CD14-positive monocyte (primary cell): ENCODE measurements around the gene CDH4. TPM values are rescaled to one million over a fixed set of nuclear protein-coding genes. Genes with fewer than 3 reads are reported as not detected.

Source experiments
- DNase-seq, 3 donors: peaks; one replicate each; pipeline ENCODE4 v3.0.0-alpha.2; 2011 to 2022
- H2AFZ ChIP-seq: 2 replicates; pipeline ENCODE4 v1.6.0; 2012; ENCODE audit warnings: mild to moderate bottlenecking, low read depth, low read length, inconsistent platforms; ENCODE audit not compliant: insufficient read depth, poor library complexity, severe bottlenecking
- H3K27ac ChIP-seq, 2 donors: 1 replicate in 1 of 2; 2 replicates in 1 of 2; pipeline ENCODE4 v1.5.1; 2012 to 2013; ENCODE audit warnings: low read length in 2 of 2, control low read depth in 1 of 2, inconsistent platforms in 1 of 2, low read depth in 1 of 2, mild to moderate bottlenecking in 1 of 2
- H3K27me3 ChIP-seq, 2 donors: one replicate each; pipeline versions ENCODE4 v1.6.0 to v1.6.1; 2011 to 2013; ENCODE audit warnings: low read length in 2 of 2; ENCODE audit not compliant: control insufficient read depth in 2 of 2, insufficient read depth in 2 of 2
- H3K36me3 ChIP-seq, 2 donors: replicated peaks in 1 of 2; 1 replicate in 1 of 2; 2 replicates in 1 of 2; pipeline versions ENCODE4 v1.5.1 to v1.6.1; 2012 to 2013; ENCODE audit warnings: low read length in 2 of 2, control low read depth in 1 of 2, inconsistent platforms in 1 of 2, mild to moderate bottlenecking in 1 of 2; ENCODE audit not compliant: insufficient read depth in 2 of 2, control insufficient read depth in 1 of 2
- H3K4me1 ChIP-seq, 2 donors: 1 replicate in 1 of 2; 2 replicates in 1 of 2; pipeline versions ENCODE4 v1.5.1 to v1.6.1; 2012 to 2013; ENCODE audit warnings: low read length in 2 of 2, control low read depth in 1 of 2, inconsistent platforms in 1 of 2, mild to moderate bottlenecking in 1 of 2, moderate library complexity in 1 of 2; ENCODE audit not compliant: insufficient read depth in 2 of 2, control insufficient read depth in 1 of 2
- H3K4me2 ChIP-seq: replicated peaks from 2 replicates; pipeline ENCODE3; 2012; ENCODE audit warnings: low read length, moderate library complexity, mild to moderate bottlenecking; ENCODE audit not compliant: poor library complexity, severe bottlenecking; ENCODE audit errors: extremely low read depth
- H3K4me3 ChIP-seq, 3 experiments: fragments of 200-600 bp in 1 of 3; sonication (generic) in 1 of 3; replicated peaks in 1 of 3; 1 replicate in 2 of 3; 2 replicates in 1 of 3; pipeline ENCODE4 v1.5.1; 2011 to 2013; ENCODE audit warnings: low read length in 3 of 3, mild to moderate bottlenecking in 3 of 3, control low read depth in 2 of 3, low read depth in 2 of 3, inconsistent platforms in 1 of 3, moderate library complexity in 1 of 3
- H3K79me2 ChIP-seq: 2 replicates; pipeline ENCODE4 v1.6.0; 2012; ENCODE audit warnings: mild to moderate bottlenecking, control low read depth, inconsistent platforms, low read length, moderate library complexity; ENCODE audit not compliant: insufficient read depth
- H3K9ac ChIP-seq: 2 replicates; pipeline ENCODE4 v1.6.0; 2017; ENCODE audit warnings: low read length, mild to moderate bottlenecking; ENCODE audit not compliant: insufficient read depth, poor library complexity, severe bottlenecking
- H3K9me3 ChIP-seq, 2 donors: replicated peaks in 1 of 2; 1 replicate in 1 of 2; 2 replicates in 1 of 2; pipeline versions ENCODE4 v1.5.1 to v1.6.1; 2012 to 2013; ENCODE audit warnings: low read length in 2 of 2, control low read depth in 1 of 2; ENCODE audit not compliant: control insufficient read depth in 1 of 2, insufficient read depth in 1 of 2
- H4K20me1 ChIP-seq: 2 replicates; pipeline ENCODE4 v1.6.0; 2012; ENCODE audit warnings: mild to moderate bottlenecking, low read length, control low read depth, moderate library complexity; ENCODE audit not compliant: insufficient read depth
- H3K27ac Mint-ChIP-seq, 7 donors: one replicate each; pipeline ENCODE4 v1.8.0; 2020; ENCODE audit warnings: mild to moderate bottlenecking in 7 of 7, mixed read lengths in 7 of 7, moderate library complexity in 6 of 7, inconsistent platforms in 2 of 7
- H3K27me3 Mint-ChIP-seq, 3 donors: one replicate each; pipeline ENCODE4 v1.8.0; 2021 to 2022; ENCODE audit warnings: low read depth in 3 of 3, mild to moderate bottlenecking in 3 of 3, mixed read lengths in 3 of 3, moderate library complexity in 3 of 3, inconsistent platforms in 1 of 3
- H3K36me3 Mint-ChIP-seq, 2 donors: one replicate each; pipeline ENCODE4 v1.8.0; 2020; ENCODE audit warnings: mixed read lengths in 2 of 2, inconsistent platforms in 1 of 2, mild to moderate bottlenecking in 1 of 2
- H3K4me1 Mint-ChIP-seq: one replicate; pipeline ENCODE4 v1.8.0; 2020; ENCODE audit warnings: mild to moderate bottlenecking, mixed read lengths
- H3K4me3 Mint-ChIP-seq, 2 donors: one replicate each; pipeline ENCODE4 v1.8.0; 2020; ENCODE audit warnings: mild to moderate bottlenecking in 2 of 2, mixed read lengths in 2 of 2, moderate library complexity in 1 of 2
- H3K9me3 Mint-ChIP-seq, 7 donors: one replicate each; pipeline ENCODE4 v1.8.0; 2020 to 2022; ENCODE audit warnings: mixed read lengths in 7 of 7, mild to moderate bottlenecking in 6 of 7, moderate library complexity in 6 of 7, inconsistent platforms in 2 of 7
- CTCF ChIP-seq: fragments of 200-600 bp; IDR thresholded peaks from one replicate; pipeline ENCODE4 v1.8.0; 2022; ENCODE audit warnings: antibody characterized with exemption, mild to moderate bottlenecking
- WGBS: methylation state at CpG from one replicate; pipeline ENCODE4 v1.1.5; 2013; ENCODE audit warnings: missing lambda C conversion rate; ENCODE audit not compliant: insufficient coverage; 5-methylcytosine and 5-hydroxymethylcytosine counted together
- intact Hi-C, 2 donors: fragments of 100-400 bp; cut with micrococcal nuclease; formaldehyde crosslinking; loops; one replicate each; pipeline versions ENCODE4 v1.15.0 to v1.15.1; 2023
- polyA plus RNA-seq, 3 donors: library from polyadenylated mRNA; depleted of rRNA in 1 of 3; unstranded in 2 of 3; stranded (reverse) in 1 of 3; fragments of 300-500 nt in 2 of 3; fragments of >200 nt in 1 of 3; fragmentation: Illumina TruSeq in 2 of 3; gene quantifications; 1 replicate in 2 of 3; 2 replicates in 1 of 3; pipeline ENCODE4 v1.2.3, GENCODE V29; 2012 to 2021

Gene CDH4
- polyA plus RNA-seq, 3 donors: not detected

GRCh38 chr20:61686051-61686936, 434.2 kb downstream of the CDH4 start:
- no peak overlapping the region for H3K27ac ChIP-seq
- no peak overlapping the region for H3K4me2 ChIP-seq
- WGBS: 93% methylated on average over 27 of the region's 38 CpGs
- intact Hi-C loops: no loop called here
- peaks cover 0 to 55% (median 45%) of the 10 kb centered on the region in 7 donors for H3K9me3 Mint-ChIP-seq
- no peak for DNase-seq
- H3K36me3 Mint-ChIP-seq: no peaks in the 10 kb centered on the region
- no peaks in the 10 kb centered on the region for H4K20me1 ChIP-seq
- no peak overlapping the region for H3K9ac ChIP-seq
- no peaks in the 10 kb centered on the region for H3K4me1 Mint-ChIP-seq
- no peaks in the 10 kb centered on the region for H3K79me2 ChIP-seq
- peaks cover 0 to 2% (median 1%) of the 10 kb centered on the region in 3 donors for H3K27me3 Mint-ChIP-seq
- no peak overlapping the region for H3K4me3 Mint-ChIP-seq
- no peak overlapping the region for H3K4me3 ChIP-seq
- H3K36me3 ChIP-seq: no peaks in the 10 kb centered on the region
- no peaks in the 10 kb centered on the region for H3K27me3 ChIP-seq
- no peak for TF ChIP-seq CTCF
- H3K4me1 ChIP-seq: no peaks in the 10 kb centered on the region
- peaks cover 6 to 84% of the 10 kb centered on the region in 2 donors for H3K9me3 ChIP-seq
- H3K27ac Mint-ChIP-seq: no peak overlapping the region
- no peak overlapping the region for H2AFZ ChIP-seq

- no peaks in the 10 kb centered on the region for H3K27me3 Mint-ChIP-seq
- no peak for DNase-seq
- Histone ChIP-seq H3K4me3 (no peak overlapping the region), H3K36me3 (no peaks in the 10 kb centered on the region), H3K4me1 (no peaks in the 10 kb centered on the region), H3K9ac (no peak overlapping the region), H4K20me1 (no peaks in the 10 kb centered on the region), H3K4me2 (no peak overlapping the region), H2AFZ (no peak overlapping the region), H3K27me3 (no peaks in the 10 kb centered on the region), H3K9me3 (peaks cover 6 to 82% of the 10 kb centered on the region in 2 donors), H3K79me2 (no peaks in the 10 kb centered on the region), H3K27ac (no peak overlapping the region)
- no peaks in the 10 kb centered on the region for H3K36me3 Mint-ChIP-seq
- peaks cover 0 to 51% (median 37%) of the 10 kb centered on the region in 7 donors for H3K9me3 Mint-ChIP-seq
- no peak for TF ChIP-seq CTCF
- no peak overlapping the region for H3K4me3 Mint-ChIP-seq
- H3K27ac Mint-ChIP-seq: no peak overlapping the region
- H3K4me1 Mint-ChIP-seq: no peaks in the 10 kb centered on the region
- intact Hi-C loops: no loop called here
- WGBS: 97% methylated on average over 10 of the region's 13 CpGs
These were observed 436.4 kb downstream of the CDH4 start for GRCh38 chr20:61688411-61688810.
